ENCODE measurements around the gene LELP1. TPM values are rescaled to one million over a fixed set of nuclear protein-coding genes. Genes with fewer than 3 reads are reported as not detected.
"Not testable (repeated sequence)": the region's sequence is repeated elsewhere in the genome, so short reads cannot be mapped to it uniquely, and the experiment has no call there.

The LELP1 gene
- polyA plus RNA-seq, 3 donors, result not detected

GRCh38 chr1:153223040-153223891, 20.0 kb downstream of the LELP1 start:
- H3K27ac ChIP-seq (ENCODE audit: low read depth, low read length), result not testable (repeated sequence)
- 45 to 50% (median 49%) methylated on average over 16 of the region's 16 CpGs for WGBS, 3 donors

GRCh38 chr1:153227810-153228209, 24.6 kb downstream of the LELP1 start:
- no peak overlapping the region for H3K27ac ChIP-seq (ENCODE audit: low read depth, low read length)
- 53 to 75% (median 71%) methylated on average over 2 of the region's 2 CpGs for WGBS, 3 donors

GRCh38 chr1:153228491-153228890, 25.3 kb downstream of the LELP1 start:
- 78 to 90% (median 89%) methylated on average over 1 of the region's 1 CpG for WGBS, 3 donors
- H3K27ac ChIP-seq (ENCODE audit: low read depth, low read length), result no peak overlapping the region

- 39 to 62% (median 59%) methylated on average over 12 of the region's 12 CpGs for WGBS, 3 donors
- not testable (repeated sequence) for H3K27ac ChIP-seq (ENCODE audit: low read depth, low read length)
These were observed 26.0 kb downstream of the LELP1 start for GRCh38 chr1:153229076-153229829.

- H3K27ac ChIP-seq (ENCODE audit: low read depth, low read length), result no peak overlapping the region
- WGBS, 3 donors, result 67 to 81% (median 79%) methylated on average over 4 of the region's 4 CpGs
These were observed 28.1 kb downstream of the LELP1 start for GRCh38 chr1:153231363-153231762.

- no peak overlapping the region for H3K27ac ChIP-seq (ENCODE audit: low read depth, low read length)
- 34 to 70% (median 44%) methylated on average over 2 of the region's 2 CpGs for WGBS, 3 donors
These were observed 28.6 kb downstream of the LELP1 start for GRCh38 chr1:153231785-153232184.

- H3K27ac ChIP-seq (ENCODE audit: low read depth, low read length), result no peak overlapping the region
- WGBS, 3 donors, result 45 to 50% (median 46%) methylated on average over 3 of the region's 3 CpGs
These were observed 29.3 kb downstream of the LELP1 start for GRCh38 chr1:153232553-153232952.

GRCh38 chr1:153233448-153233847, 30.2 kb downstream of the LELP1 start:
- 74 to 86% (median 85%) methylated on average over 1 of the region's 1 CpG for WGBS, 3 donors
- no peak overlapping the region for H3K27ac ChIP-seq (ENCODE audit: low read depth, low read length)

- WGBS, 3 donors, result 57 to 80% (median 79%) methylated on average over 2 of the region's 2 CpGs
- H3K27ac ChIP-seq (ENCODE audit: low read depth, low read length), result no peak overlapping the region
These were observed 35.3 kb downstream of the LELP1 start for GRCh38 chr1:153238527-153238926.

GRCh38 chr1:153242160-153242559, 38.9 kb downstream of the LELP1 start:
- H3K27ac ChIP-seq (ENCODE audit: low read depth, low read length), result no peak overlapping the region
- 54 to 94% (median 84%) methylated on average over 1 of the region's 1 CpG for WGBS, 3 donors

GRCh38 chr1:153245466-153245865, 42.2 kb downstream of the LELP1 start:
- H3K27ac ChIP-seq (ENCODE audit: low read depth, low read length), result no peak overlapping the region
- 75 to 93% (median 87%) methylated on average over 4 of the region's 4 CpGs for WGBS, 3 donors

GRCh38 chr1:153246018-153246417, 42.8 kb downstream of the LELP1 start:
- WGBS, 3 donors, result 58 to 88% (median 83%) methylated on average over 1 of the region's 1 CpG

GRCh38 chr1:153246825-153247224, 43.6 kb downstream of the LELP1 start:
- 79 to 84% (median 83%) methylated on average over 2 of the region's 2 CpGs for WGBS, 3 donors
- no peak overlapping the region for H3K27ac ChIP-seq (ENCODE audit: low read depth, low read length)

More at GRCh38 chr1:153246018-153246417, 42.8 kb downstream of the LELP1 start:
- H3K27ac ChIP-seq (ENCODE audit: low read depth, low read length), result no peak overlapping the region

- 52 to 75% (median 68%) methylated on average over 5 of the region's 5 CpGs for WGBS, 3 donors
These were observed 45.1 kb downstream of the LELP1 start for GRCh38 chr1:153248176-153248879.

GRCh38 chr1:153250166-153250565, 46.9 kb downstream of the LELP1 start:
- 49 to 54% (median 50%) methylated on average over 1 of the region's 1 CpG for WGBS, 3 donors
- no peak overlapping the region for H3K27ac ChIP-seq (ENCODE audit: low read depth, low read length)

More at GRCh38 chr1:153248176-153248879, 45.1 kb downstream of the LELP1 start:
- H3K27ac ChIP-seq (ENCODE audit: low read depth, low read length), result no peak overlapping the region

- no peak overlapping the region for H3K27ac ChIP-seq (ENCODE audit: low read depth, low read length)
- 73 to 84% (median 76%) methylated on average over 2 of the region's 2 CpGs for WGBS, 3 donors
These were observed 47.9 kb downstream of the LELP1 start for GRCh38 chr1:153251087-153251486.

- 77 to 88% (median 80%) methylated on average over 3 of the region's 3 CpGs for WGBS, 3 donors
- no peak overlapping the region for H3K27ac ChIP-seq (ENCODE audit: low read depth, low read length)
These were observed 48.3 kb downstream of the LELP1 start for GRCh38 chr1:153251562-153251961.

- WGBS, 3 donors, result 67 to 81% (median 76%) methylated on average over 4 of the region's 4 CpGs
These were observed 48.8 kb downstream of the LELP1 start for GRCh38 chr1:153251988-153252387.

GRCh38 chr1:153253076-153253475, 49.8 kb downstream of the LELP1 start:
- no peak overlapping the region for H3K27ac ChIP-seq (ENCODE audit: low read depth, low read length)
- 47 to 87% (median 57%) methylated on average over 2 of the region's 2 CpGs for WGBS, 3 donors

More at GRCh38 chr1:153251988-153252387, 48.8 kb downstream of the LELP1 start:
- no peak overlapping the region for H3K27ac ChIP-seq (ENCODE audit: low read depth, low read length)

All from adipose tissue (tissue), 3 donors.